HCT116 (cell line): ENCODE measurements around the gene ANXA6. TPM values are rescaled to one million over a fixed set of nuclear protein-coding genes. Genes with fewer than 3 reads are reported as not detected.

ENCODE experiments used
- ATAC-seq: fragments of 200-7000 bp; cut with Tn5 transposase; 2 replicates; pipeline ENCODE4 v1.9.1; 2020; ENCODE audit warnings: mild to moderate bottlenecking, moderate library complexity
- BruUV-seq: library from RNA; stranded (reverse); fragments of 400-500 nt; replicated peaks from 2 replicates; lab custom pipeline; 2021; lab: Mats Ljungman, UMichigan
- CTCF ChIA-PET: fragments of 300-600 bp; sonication (Branson Sonifier 250); formaldehyde crosslinking; loops from one replicate; lab custom pipeline; 2021; ENCODE audit warnings: antibody characterized with exemption; lab: Charles Lee
- POLR2A ChIA-PET: fragments of 300-600, 350-600 bp; sonication (Branson Sonifier 250); formaldehyde crosslinking; loops from one replicate; lab custom pipeline; 2021; ENCODE audit warnings: antibody characterized with exemption; lab: Charles Lee
- RAD21 ChIA-PET, 2 experiments: fragments of 300-600 bp; sonication (Branson Sonifier 250); formaldehyde crosslinking; loops; one replicate each; lab custom pipeline; 2023; ENCODE audit warnings: low total read pairs in 2 of 2; ENCODE audit not compliant: uncharacterized antibody in 2 of 2, unreplicated experiment in 2 of 2, low non-redundant PET in 1 of 2; lab: Charles Lee
- DNase-seq: peaks from one replicate; pipeline ENCODE4 v3.0.0-alpha.2; 2010; ENCODE audit warnings: low read depth, low spot score
- H2AFZ ChIP-seq: fragments of 200-600 bp; shearing (Covaris generic), sonication (generic); 2 replicates; pipeline ENCODE4 v1.6.1; 2017; ENCODE audit warnings: low read depth, mixed run types, mixed read lengths, antibody characterized with exemption, low read length; ENCODE audit not compliant: poor library complexity, severe bottlenecking
- H3K27ac ChIP-seq: 2 replicates; pipeline ENCODE4 v1.5.1; 2012; ENCODE audit warnings: low read depth, low read length
- H3K27me3 ChIP-seq: fragments of 200-600 bp; sonication (generic); 2 replicates; pipeline ENCODE4 v1.6.1; 2016; ENCODE audit warnings: mixed run types, low read length, mixed read lengths; ENCODE audit not compliant: insufficient read depth
- H3K36me3 ChIP-seq, 2 experiments: fragments of 200-500 bp in 1 of 2; fragments of 200-600 bp in 1 of 2; sonication (Bioruptor generic) in 1 of 2; sonication (generic) in 1 of 2; 2 replicates each; pipeline versions ENCODE4 v1.5.1 to v1.6.1; 2014 to 2016; ENCODE audit warnings: low read length in 2 of 2, inconsistent platforms in 1 of 2, mixed read lengths in 1 of 2, mixed run types in 1 of 2; ENCODE audit not compliant: insufficient read depth in 2 of 2, control insufficient read depth in 1 of 2
- H3K4me1 ChIP-seq, 2 experiments: fragments of 200-600 bp in 1 of 2; sonication (generic) in 1 of 2; 2 replicates each; pipeline versions ENCODE4 v1.5.1 to v1.6.1; 2012 to 2017; ENCODE audit warnings: low read length in 2 of 2, inconsistent platforms in 1 of 2, mild to moderate bottlenecking in 1 of 2, mixed read lengths in 1 of 2, mixed run types in 1 of 2, moderate library complexity in 1 of 2; ENCODE audit not compliant: insufficient read depth in 2 of 2, control insufficient read depth in 1 of 2
- H3K4me2 ChIP-seq: fragments of 200-600 bp; sonication (generic); 2 replicates; pipeline ENCODE4 v1.6.1; 2017; ENCODE audit warnings: mixed run types, low read length, mixed read lengths
- H3K4me3 ChIP-seq, 2 experiments: fragments of 200-600 bp in 1 of 2; sonication (generic) in 1 of 2; replicated peaks in 1 of 2; 2 replicates each; pipeline ENCODE4 v1.5.1; 2011 to 2016; ENCODE audit warnings: low read length in 2 of 2, control low read depth in 1 of 2, low read depth in 1 of 2, mild to moderate bottlenecking in 1 of 2, mixed read lengths in 1 of 2, mixed run types in 1 of 2
- H3K79me2 ChIP-seq: fragments of 200-600 bp; sonication (generic); 2 replicates; pipeline ENCODE4 v1.6.1; 2017; ENCODE audit warnings: mild to moderate bottlenecking, mixed run types, low read length, moderate library complexity, mixed read lengths; ENCODE audit not compliant: insufficient read depth
- H3K9ac ChIP-seq: fragments of 200-600 bp; sonication (generic); 2 replicates; pipeline ENCODE4 v1.6.1; 2016; ENCODE audit warnings: low read length, mixed read lengths
- H3K9me2 ChIP-seq: fragments of 200-600 bp; sonication (generic), shearing (Covaris generic); 2 replicates; pipeline ENCODE4 v1.6.1; 2017; ENCODE audit warnings: mixed run types, mild to moderate bottlenecking, moderate library complexity; ENCODE audit not compliant: insufficient read depth
- H3K9me3 ChIP-seq, 2 experiments: fragments of 200-500 bp in 1 of 2; fragments of 200-600 bp in 1 of 2; sonication (Bioruptor generic) in 1 of 2; sonication (generic) in 1 of 2; 2 replicates each; pipeline ENCODE4 v1.6.1; 2014 to 2017; ENCODE audit warnings: low read length in 2 of 2, mixed read lengths in 2 of 2, inconsistent platforms in 1 of 2, low read depth in 1 of 2, mild to moderate bottlenecking in 1 of 2, mixed run types in 1 of 2, moderate library complexity in 1 of 2; ENCODE audit not compliant: control insufficient read depth in 1 of 2, insufficient read depth in 1 of 2
- H4K20me1 ChIP-seq: fragments of 200-600 bp; sonication (generic), shearing (Covaris generic); 2 replicates; pipeline ENCODE4 v1.6.1; 2017; ENCODE audit warnings: mixed run types, mild to moderate bottlenecking, moderate library complexity; ENCODE audit not compliant: insufficient read depth
- ELF1 ChIP-seq: IDR thresholded peaks from 2 replicates; pipeline ENCODE4 v1.6.1; 2012; ENCODE audit warnings: low read depth, borderline replicate concordance
- EZH2 ChIP-seq: fragments of 200-600 bp; sonication (generic); IDR thresholded peaks from 2 replicates; pipeline ENCODE4 v1.6.1; 2017; ENCODE audit warnings: antibody characterized with exemption, mixed run types
- POLR2A ChIP-seq: IDR thresholded peaks from 2 replicates; pipeline ENCODE4 v1.7.0; 2011; ENCODE audit warnings: borderline replicate concordance; ENCODE audit not compliant: insufficient read depth, insufficient read length; ENCODE audit errors: extremely low read depth
- REST ChIP-seq: IDR thresholded peaks from 2 replicates; pipeline ENCODE4 v1.6.1; 2012; ENCODE audit warnings: low read depth
- YY1 ChIP-seq: IDR thresholded peaks from 2 replicates; pipeline ENCODE4 v1.6.1; 2011; ENCODE audit warnings: low read length, low read depth, moderate library complexity, mild to moderate bottlenecking; ENCODE audit not compliant: insufficient replicate concordance; ENCODE audit errors: extremely low read depth
- ZBTB33 ChIP-seq: IDR thresholded peaks from 2 replicates; pipeline ENCODE4 v1.6.1; 2011; ENCODE audit warnings: mild to moderate bottlenecking, low read length, moderate library complexity; ENCODE audit not compliant: insufficient replicate concordance; ENCODE audit errors: extremely low read depth
- ZFX ChIP-seq: fragments of 450-650 bp; IDR thresholded peaks from 2 replicates; pipeline ENCODE4 v1.6.1; 2017
- intact Hi-C: fragments of 100-400 bp; cut with micrococcal nuclease; formaldehyde crosslinking; loops from 2 replicates; pipeline ENCODE4 v1.10.0; 2022
- total RNA-seq: library from RNA; stranded (reverse); gene quantifications from one replicate; pipeline ENCODE4 v1.2.1, GENCODE V29; 2021; ENCODE audit not compliant: unreplicated experiment

ANXA6 gene
- total RNA-seq, 1 experiment from 2014 or later: 71.9 TPM

GRCh38 chr5:151121665-151122064 is 35.9 kb downstream of the ANXA6 start (continued):
- TF ChIP-seq ZBTB33 (no peak), REST (no peak), ZFX (no peak), ELF1 (no peak), YY1 (no peak), POLR2A (no peak)
- TF ChIP-seq, all 23 proteins: peak for 0

- no peak overlapping the region for H3K9ac ChIP-seq
- no peak for TF ChIP-seq EZH2
- no peak for TF ChIP-seq ELF1
- no peaks in the 10 kb centered on the region for H3K27me3 ChIP-seq
- peaks cover 0 to 10% of the 10 kb centered on the region in 2 experiments; a peak in 2 of 4 replicates for H3K4me1 ChIP-seq
- ATAC-seq (no peak), DNase-seq (no peak)
- ChIA-PET CTCF (interaction anchor here (1.4 kb wide), 1 partner anchor 73 kb away, joined by 3 read pairs; no protein-coding TSS in a partner anchor), POLR2A (no interaction called here), RAD21 (no interaction called here)
- no peak overlapping the region for H3K27ac ChIP-seq
- H3K79me2 ChIP-seq: no peaks in the 10 kb centered on the region
- H3K9me3 ChIP-seq: no peaks in the 10 kb centered on the region
- no peaks in the 10 kb centered on the region for H4K20me1 ChIP-seq
- no peak overlapping the region for H2AFZ ChIP-seq
- H3K4me3 ChIP-seq: no peak overlapping the region
- no TSS peak for BruUV-seq
- intact Hi-C loops: no loop called here
- peaks cover 4 to 16% of the 10 kb centered on the region in 2 experiments; a peak in 3 of 4 replicates for H3K36me3 ChIP-seq
- no peak overlapping the region for H3K4me2 ChIP-seq
- no peaks in the 10 kb centered on the region for H3K9me2 ChIP-seq
Measured at GRCh38 chr5:151121095-151121494, 36.5 kb downstream of the ANXA6 start.
